Esophagus squamous epithelium (tissue), 5 donors: ENCODE data around the gene GLRA1. TPM values are rescaled to one million over a fixed set of nuclear protein-coding genes. Genes with fewer than 3 reads are reported as not detected.

Experiments
- DNase-seq: peaks from one replicate; lab custom pipeline; 2025; lab: John Stamatoyannopoulos, UW
- H3K27ac ChIP-seq, 4 donors: fragments of 200-600 bp; sonication (generic); one replicate each; pipeline ENCODE4 v1.5.1; 2016 to 2019; ENCODE audit warnings: mild to moderate bottlenecking in 1 of 4
- H3K27me3 ChIP-seq, 4 donors: fragments of 200-600 bp; sonication (generic); 1 replicate in 3 of 4; 2 replicates in 1 of 4; pipeline versions ENCODE4 v1.5.1 to v1.6.0; 2017 to 2021; ENCODE audit warnings: antibody characterized with exemption in 1 of 4
- H3K36me3 ChIP-seq, 3 donors: fragments of 200-600 bp; sonication (generic); one replicate each; pipeline ENCODE4 v1.5.1; 2016 to 2019
- H3K4me1 ChIP-seq, 3 donors: fragments of 200-600 bp; sonication (generic); one replicate each; pipeline ENCODE4 v1.5.1; 2017 to 2019
- H3K4me3 ChIP-seq, 4 donors: fragments of 200-600 bp; sonication (generic); 1 replicate in 3 of 4; 2 replicates in 1 of 4; pipeline ENCODE4 v1.5.1; 2016 to 2019; ENCODE audit warnings: mild to moderate bottlenecking in 2 of 4, moderate library complexity in 1 of 4
- H3K9me3 ChIP-seq, 3 donors: fragments of 200-600 bp; sonication (generic); one replicate each; pipeline ENCODE4 v1.5.1; 2016 to 2019
- CTCF ChIP-seq, 6 experiments: fragments of 450-650 bp in 4 of 6; fragments of 200-600 bp in 2 of 6; sonication (generic) in 2 of 6; IDR thresholded peaks; one replicate each; pipeline ENCODE4 v1.5.1; 2016 to 2019; ENCODE audit warnings: antibody characterized with exemption in 6 of 6, mild to moderate bottlenecking in 4 of 6, moderate library complexity in 4 of 6
- POLR2A ChIP-seq, 4 donors: fragments of 450-650 bp; IDR thresholded peaks; one replicate each; pipeline ENCODE4 v1.6.1; 2017; ENCODE audit warnings: antibody characterized with exemption in 4 of 4, mild to moderate bottlenecking in 4 of 4, moderate library complexity in 3 of 4
- WGBS, 2 donors: methylation state at CpG; one replicate each; pipeline ENCODE4 v1.1.5; 2018; 5-methylcytosine and 5-hydroxymethylcytosine counted together
- intact Hi-C: fragments of 100-400 bp; cut with DNase I; formaldehyde crosslinking; loops from one replicate; pipeline ENCODE4 v1.15.0; 2022
- total RNA-seq, 4 donors: library from RNA; depleted of rRNA; stranded (reverse); fragments of >200 nt; gene quantifications; one replicate each; pipeline ENCODE4 v1.1.0, GENCODE V29; 2016
- donor health status: DM: yes; HTN: yes; CAD: no.

Gene GLRA1
- total RNA-seq, 4 donors from 2014 or later: not detected

- Histone ChIP-seq H3K27me3 (no peaks in the 10 kb centered on the region), H3K4me1 (no peaks in the 10 kb centered on the region), H3K4me3 (no peak overlapping the region), H3K9me3 (no peaks in the 10 kb centered on the region), H3K27ac (no peak overlapping the region), H3K36me3 (no peaks in the 10 kb centered on the region)
- no peak for DNase-seq
- intact Hi-C loops: no loop called here
- WGBS, 2 donors: 31 to 61% methylated on average over 2 of the region's 2 CpGs
- TF ChIP-seq POLR2A (IDR thresholded peaks at IDR 0.05): no peak
- no peak for TF ChIP-seq CTCF (IDR thresholded peaks at IDR 0.05)
Measured at GRCh38 chr5:151961557-151961956, 36.9 kb upstream of the GLRA1 start.

DNA sequence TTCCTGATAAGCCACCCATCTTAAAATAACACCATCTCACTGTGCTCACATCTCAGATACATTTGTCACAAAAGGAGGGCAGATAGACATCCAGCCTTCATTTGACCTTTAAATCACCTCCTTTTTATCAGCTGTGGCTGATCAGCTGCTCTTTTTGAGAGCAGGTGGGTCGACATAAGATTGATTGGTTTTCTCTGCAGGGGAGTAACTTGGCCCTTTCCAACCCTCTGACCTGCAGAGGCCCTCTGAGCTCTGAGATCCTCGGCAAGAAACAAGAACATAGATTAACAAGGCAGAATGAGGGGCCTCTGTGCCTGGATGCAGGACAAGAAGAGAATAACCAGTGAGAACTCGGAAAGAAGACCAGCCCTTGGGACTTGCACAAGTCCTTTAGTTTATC is 33.5 kb upstream of the GLRA1 start:
- TF ChIP-seq POLR2A (IDR thresholded peaks at IDR 0.05) (no peak), CTCF (IDR thresholded peaks at IDR 0.05) (no peak)
- WGBS, 2 donors: 15 to 30% methylated on average over 2 to 3 of the region's 3 CpGs
- Histone ChIP-seq H3K36me3 (no peaks in the 10 kb centered on the region), H3K9me3 (no peaks in the 10 kb centered on the region), H3K27me3 (no peaks in the 10 kb centered on the region), H3K4me1 (no peaks in the 10 kb centered on the region), H3K27ac (no peak overlapping the region), H3K4me3 (no peak overlapping the region)
- no peak for DNase-seq
- intact Hi-C loops: no loop called here

GRCh38 chr5:151956725-151957124 is 32.1 kb upstream of the GLRA1 start:
- Histone ChIP-seq H3K4me1 (no peaks in the 10 kb centered on the region), H3K27ac (no peak overlapping the region), H3K4me3 (no peak overlapping the region), H3K36me3 (no peaks in the 10 kb centered on the region), H3K27me3 (no peaks in the 10 kb centered on the region), H3K9me3 (no peaks in the 10 kb centered on the region)
- intact Hi-C loops: no loop called here
- WGBS, 2 donors: 43 to 53% methylated on average over 2 to 3 of the region's 3 CpGs
- TF ChIP-seq CTCF (IDR thresholded peaks at IDR 0.05): no peak
- TF ChIP-seq POLR2A (IDR thresholded peaks at IDR 0.05): no peak
- DNase-seq: no peak

DNA sequence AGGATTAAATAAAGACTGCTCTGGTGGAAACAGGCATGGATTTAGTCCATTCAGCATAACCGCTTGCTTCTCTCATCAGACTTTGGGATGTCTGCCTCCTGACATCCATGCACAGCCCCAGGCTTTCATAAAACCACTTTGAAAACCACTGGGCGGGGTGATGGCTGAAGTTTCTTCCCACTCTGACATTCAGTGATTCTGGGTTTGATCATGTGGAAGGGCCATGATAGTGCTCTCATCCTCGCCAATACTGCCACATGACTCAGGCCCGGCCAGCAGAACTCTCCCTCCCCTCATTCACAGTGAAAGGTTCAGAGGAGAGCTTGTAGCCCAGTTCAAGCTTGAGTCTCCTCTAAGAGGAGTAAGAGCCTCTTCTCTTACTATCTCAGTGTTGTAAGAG is 29.6 kb upstream of the GLRA1 start:
- DNase-seq: no peak
- WGBS, 2 donors: 63 to 88% methylated on average over 4 of the region's 4 CpGs
- Histone ChIP-seq H3K4me1 (no peaks in the 10 kb centered on the region), H3K36me3 (no peaks in the 10 kb centered on the region), H3K9me3 (no peaks in the 10 kb centered on the region), H3K27me3 (no peaks in the 10 kb centered on the region), H3K4me3 (no peak overlapping the region), H3K27ac (no peak overlapping the region)
- intact Hi-C loops: no loop called here
- no peak for TF ChIP-seq POLR2A (IDR thresholded peaks at IDR 0.05)
- TF ChIP-seq CTCF (IDR thresholded peaks at IDR 0.05): no peak

DNA sequence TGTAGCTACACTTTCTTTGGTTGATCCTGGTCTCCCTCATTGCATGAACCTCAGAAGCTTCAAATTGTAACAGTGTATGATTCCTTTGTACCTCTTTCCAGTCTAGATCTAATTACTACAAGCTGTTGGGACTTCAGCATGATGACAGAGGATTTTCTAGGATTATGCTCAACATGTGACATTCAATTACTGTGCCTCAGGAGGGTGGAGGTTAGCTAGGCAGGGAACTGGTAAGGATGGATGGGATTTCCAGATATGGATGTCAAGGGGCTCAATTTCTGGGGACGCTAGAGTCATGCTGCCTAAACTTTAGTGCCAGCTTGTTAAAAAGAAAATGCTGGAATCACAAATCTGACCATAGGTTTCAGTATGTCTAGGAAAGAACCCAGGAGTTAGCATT is 29.2 kb upstream of the GLRA1 start:
- DNase-seq: no peak
- TF ChIP-seq CTCF (IDR thresholded peaks at IDR 0.05) (no peak), POLR2A (IDR thresholded peaks at IDR 0.05) (no peak)
- H3K36me3 ChIP-seq: no peaks in the 10 kb centered on the region
- H3K27me3 ChIP-seq: no peaks in the 10 kb centered on the region
- H3K27ac ChIP-seq: no peak overlapping the region
- intact Hi-C loops: no loop called here
- WGBS, 2 donors: 50 to 81% methylated on average over 1 of the region's 1 CpG
- no peak overlapping the region for H3K4me3 ChIP-seq
- H3K9me3 ChIP-seq: no peaks in the 10 kb centered on the region
- no peaks in the 10 kb centered on the region for H3K4me1 ChIP-seq
